HG03280 (cell line): ENCODE measurements around the gene RUSF1.

ENCODE experiments used
- ATAC-seq: cut with Tn5 transposase; IDR thresholded peaks from one replicate; pipeline ENCODE4 v1.9.1; 2021; ENCODE audit warnings: mild to moderate bottlenecking, moderate library complexity; ENCODE audit not compliant: unreplicated experiment

RUSF1 gene

GRCh38 chr16:31473264-31473984, 34.8 kb downstream of the RUSF1 start:
- no peak for ATAC-seq

GRCh38 chr16:31472709-31473203, 35.4 kb downstream of the RUSF1 start:
- no peak for ATAC-seq

GRCh38 chr16:31471875-31472708, 36.1 kb downstream of the RUSF1 start, which contains the start of gene TGFB1I1:
Gene TGFB1I1, plus strand, starts transcription at chr16:31472152. Its CDS starts 37 bp downstream, at chr16:31472189.
- ATAC-seq, result no peak

GRCh38 chr16:31471241-31471874, 36.8 kb downstream of the RUSF1 start:
- no peak for ATAC-seq

GRCh38 chr16:31470615-31471014, 37.6 kb downstream of the RUSF1 start:
- ATAC-seq, result no peak

GRCh38 chr16:31467858-31468257, 40.3 kb downstream of the RUSF1 start:
- no peak for ATAC-seq

- ATAC-seq, result no peak
Measured at GRCh38 chr16:31467151-31467773, 40.9 kb downstream of the RUSF1 start.

GRCh38 chr16:31466381-31466841, 41.8 kb downstream of the RUSF1 start:
- no peak for ATAC-seq

- ATAC-seq, result no peak
Measured at GRCh38 chr16:31465788-31466370, 42.3 kb downstream of the RUSF1 start.

- no peak for ATAC-seq
Measured at GRCh38 chr16:31464781-31465260, 43.4 kb downstream of the RUSF1 start.

GRCh38 chr16:31464348-31464769, 43.8 kb downstream of the RUSF1 start:
- ATAC-seq, result no peak

- no peak for ATAC-seq
Measured at GRCh38 chr16:31461921-31462804, 46.0 kb downstream of the RUSF1 start.

- ATAC-seq, result no peak
Measured at GRCh38 chr16:31461201-31461920, 46.8 kb downstream of the RUSF1 start.

GRCh38 chr16:31460582-31461002, 47.6 kb downstream of the RUSF1 start:
- ATAC-seq, result no peak

- ATAC-seq, result peak; percentile 72
Measured at GRCh38 chr16:31459687-31460581, 48.3 kb downstream of the RUSF1 start.

- peak; percentile 69 for ATAC-seq
Measured at GRCh38 chr16:31458844-31459686, 49.1 kb downstream of the RUSF1 start, which contains the start of gene ARMC5. Gene ARMC5, plus strand, starts transcription at chr16:31459501. Its CDS starts 24 bp downstream, at chr16:31459525.
